ENCODE measurements around the gene SYT1.

The SYT1 gene

DNA sequence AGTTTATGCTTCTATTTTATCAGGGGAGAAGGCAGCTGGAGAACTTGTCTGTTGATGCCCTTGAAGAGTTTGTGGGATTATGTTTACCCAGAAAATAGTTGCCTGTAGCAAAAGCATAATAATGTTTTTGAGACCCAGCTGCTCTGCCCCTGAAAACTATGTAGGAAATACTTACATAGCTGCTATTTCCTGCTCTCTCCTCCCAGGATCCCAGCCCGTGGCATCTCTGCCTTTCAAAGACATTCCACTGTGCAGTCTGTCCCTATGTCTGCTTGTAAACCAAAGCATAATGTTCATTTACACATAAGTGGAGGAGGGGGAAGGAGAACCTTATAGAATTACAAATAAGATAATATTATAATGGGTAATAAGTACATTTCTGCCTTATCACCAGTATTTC lies 198.7 kb downstream of the SYT1 start:
- no peak for DNase-seq

DNA sequence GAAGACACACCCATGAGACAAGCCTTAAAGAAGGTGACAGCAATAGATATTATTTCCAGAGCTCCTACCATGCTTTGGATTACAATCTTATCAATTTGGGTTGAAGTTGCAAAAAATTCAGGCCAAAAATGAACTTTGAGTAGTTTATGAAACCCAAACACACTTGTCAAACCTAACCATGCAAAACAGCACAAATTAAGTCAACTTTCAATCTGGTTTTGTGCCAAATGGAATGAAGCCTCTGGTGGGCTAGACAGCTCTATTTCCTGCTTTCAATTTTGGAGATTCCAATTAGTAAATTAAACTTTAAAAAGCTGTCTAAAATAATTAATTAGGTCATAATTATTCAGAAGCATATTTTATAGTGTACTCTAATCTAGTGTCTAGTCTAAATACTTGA lies 203.4 kb downstream of the SYT1 start:
- no peak for DNase-seq

DNA sequence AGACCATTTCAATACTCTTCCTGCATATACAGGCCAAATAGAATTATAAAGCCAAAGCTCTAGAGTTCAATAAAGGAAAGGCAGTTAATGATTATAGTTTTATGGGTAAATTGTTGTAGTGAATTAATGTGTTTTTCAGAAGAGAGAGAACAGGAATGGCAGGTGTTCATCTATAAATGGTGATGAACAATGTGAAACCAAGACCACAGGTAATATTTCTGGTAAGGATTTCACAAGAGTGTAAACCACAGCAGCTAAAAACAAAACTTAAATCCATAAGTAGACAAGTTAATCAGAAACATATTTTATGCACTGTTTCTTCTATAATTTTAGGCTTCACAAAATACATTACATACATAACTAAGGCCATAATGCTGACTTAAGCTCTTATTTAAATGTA lies 204.4 kb downstream of the SYT1 start:
- no peak for DNase-seq

DNA sequence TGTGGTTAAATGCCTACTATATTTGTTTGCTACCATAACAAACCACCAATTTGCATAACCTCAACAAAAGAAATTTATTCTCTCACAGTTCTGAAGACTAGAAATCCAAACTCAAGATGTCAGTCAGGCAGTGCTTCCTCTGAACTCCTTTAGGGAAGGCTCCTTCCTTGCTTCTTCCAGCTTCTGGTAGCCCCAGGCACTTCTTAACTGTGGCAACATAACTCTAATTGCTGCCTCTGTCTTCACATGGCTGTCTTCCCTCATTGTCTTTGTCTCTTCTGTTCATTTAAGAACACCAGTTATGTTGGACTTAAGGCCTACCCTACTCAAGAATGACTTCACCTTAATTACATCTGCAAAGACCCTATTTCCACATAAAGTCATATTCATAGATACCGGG lies 206.9 kb downstream of the SYT1 start:
- DNase-seq, result no peak

DNA sequence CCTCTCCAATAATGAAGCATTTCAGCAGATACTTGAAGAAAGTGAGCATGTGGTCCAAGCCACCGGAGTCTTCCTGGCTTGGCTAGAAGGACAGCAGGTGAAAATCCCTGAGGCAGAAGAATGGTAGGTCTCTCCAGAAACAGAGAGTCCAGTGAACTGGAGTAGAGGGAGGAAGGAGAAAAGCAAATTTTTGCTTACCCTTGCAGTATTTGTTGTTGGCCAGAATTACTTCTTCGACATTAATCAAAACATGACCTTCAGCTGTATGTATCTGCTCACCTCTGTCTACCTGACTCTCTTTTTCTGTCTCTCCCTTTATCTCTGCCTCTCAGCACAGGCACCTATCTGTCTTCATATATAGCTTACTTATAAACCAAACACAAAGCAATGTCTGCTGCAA lies 208.9 kb downstream of the SYT1 start:
- no peak for DNase-seq

DNA sequence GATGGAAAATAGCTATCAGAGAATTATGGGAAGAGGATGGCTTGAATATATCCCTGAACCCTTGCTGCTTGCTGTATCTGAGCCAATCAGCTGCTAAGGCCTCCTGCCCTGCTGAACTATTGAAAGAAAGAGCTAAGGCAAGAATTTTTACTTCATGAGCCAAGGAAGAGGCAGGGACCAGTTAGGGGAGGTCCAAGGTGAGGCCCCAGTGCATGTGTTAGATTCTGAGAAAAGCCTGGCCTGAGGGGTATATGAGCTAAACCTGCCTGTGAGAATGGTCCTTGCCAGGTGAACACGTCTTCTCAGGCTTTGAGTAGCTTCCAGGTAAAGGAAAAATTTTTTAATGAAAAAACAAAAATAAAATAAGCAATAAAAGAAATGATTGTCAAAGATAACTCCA lies 218.0 kb downstream of the SYT1 start:
- DNase-seq, result no peak

DNA sequence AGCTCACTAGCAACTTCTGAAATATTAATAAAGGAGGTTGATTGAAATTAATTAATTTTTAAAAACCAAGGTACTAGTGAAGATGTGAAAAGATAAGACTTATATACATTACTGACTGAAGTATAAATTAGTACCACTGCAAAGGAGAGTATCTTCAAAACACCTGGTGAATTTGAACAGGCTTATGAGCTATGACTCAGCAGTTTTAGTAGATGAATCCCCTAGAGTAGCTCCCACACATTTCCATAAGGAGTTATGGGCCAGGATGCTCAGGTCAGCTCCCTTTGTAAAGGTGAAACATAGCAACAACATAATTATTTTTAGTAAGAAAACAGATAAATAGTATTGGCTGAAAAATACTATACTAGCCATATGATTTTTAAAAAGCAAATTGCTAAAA lies 218.6 kb downstream of the SYT1 start:
- DNase-seq, result no peak

DNA sequence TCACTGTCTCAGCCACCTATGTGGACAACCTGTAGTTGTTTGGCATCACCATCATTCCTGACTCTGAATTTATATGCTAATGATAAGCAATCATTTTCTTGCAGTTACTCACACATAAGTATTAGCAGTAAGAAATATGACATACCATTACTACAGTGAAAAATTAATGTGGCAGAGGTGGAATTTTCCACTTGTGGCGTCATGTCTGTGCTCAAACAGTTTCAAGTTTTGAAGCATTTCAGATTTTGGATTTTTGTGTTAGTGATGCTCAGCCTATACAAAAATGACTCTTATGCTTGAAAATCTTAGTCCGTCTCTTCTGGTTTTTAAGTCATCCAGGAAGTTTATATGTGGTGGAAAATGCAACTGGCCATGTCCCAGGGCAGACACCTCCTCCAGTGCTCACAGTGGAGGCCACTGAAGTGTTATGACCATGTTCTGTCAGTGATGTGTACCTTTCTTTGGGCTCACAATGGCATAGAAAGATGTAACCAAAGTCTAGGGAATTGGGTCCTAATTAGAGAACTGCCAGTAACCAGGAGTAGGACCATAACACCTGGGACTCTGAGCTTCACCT lies 220.6 kb downstream of the SYT1 start:
- DNase-seq, result no peak

DNA sequence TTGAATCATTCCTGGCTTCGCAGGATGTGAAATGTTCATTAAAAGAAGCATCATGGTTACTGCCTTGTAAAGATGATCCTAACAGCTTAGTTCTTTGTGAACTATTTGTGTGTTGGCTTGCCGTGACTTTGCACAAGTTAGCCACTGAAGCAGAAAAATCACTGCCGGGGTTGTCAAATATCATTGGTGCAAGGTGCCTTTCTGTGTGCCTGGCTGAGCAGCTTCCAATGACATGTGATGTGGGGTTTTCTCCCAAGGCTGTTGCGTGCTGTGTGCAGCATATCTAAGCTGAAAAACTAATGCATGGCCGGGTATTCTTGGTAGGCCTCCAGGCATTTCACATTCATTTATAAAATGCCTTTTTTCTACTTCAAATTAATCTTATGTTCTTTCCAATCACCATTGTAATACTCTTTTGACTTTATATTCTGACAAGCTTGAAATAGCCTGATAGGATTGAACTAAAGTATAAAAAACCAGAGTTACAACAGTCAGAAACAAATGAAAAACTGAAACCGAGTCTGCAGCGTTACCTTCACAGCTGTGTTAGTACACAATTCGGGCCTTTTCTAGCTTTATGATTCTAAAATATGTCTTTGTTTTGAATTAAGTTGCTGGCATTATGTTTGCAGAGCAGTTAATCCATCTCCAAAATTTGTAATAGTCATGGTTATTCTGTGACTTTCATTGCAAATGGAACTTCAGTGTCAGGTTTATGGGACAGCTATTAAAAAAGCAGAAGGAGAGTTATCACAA lies 222.1 kb downstream of the SYT1 start:
- no peak for DNase-seq

DNA sequence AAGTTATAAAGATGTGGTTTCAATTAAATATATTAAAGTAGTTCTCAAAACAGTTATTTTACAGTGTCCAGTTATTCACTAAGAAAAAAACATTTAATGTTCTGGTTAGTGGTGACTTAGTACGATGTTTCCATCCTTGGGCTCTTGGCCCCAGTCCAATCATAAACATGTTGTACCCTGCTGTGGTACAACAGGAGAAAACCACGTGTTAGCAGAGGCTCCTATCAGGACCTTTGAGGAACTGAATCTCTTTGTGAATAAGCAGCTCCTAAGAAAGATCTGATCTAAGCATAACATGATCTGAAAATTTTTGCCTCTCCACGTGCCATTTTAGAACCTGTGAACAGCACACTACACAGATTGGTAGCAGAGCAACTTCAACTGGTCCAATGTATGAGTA lies 234.0 kb downstream of the SYT1 start:
- DNase-seq, result no peak

DNA sequence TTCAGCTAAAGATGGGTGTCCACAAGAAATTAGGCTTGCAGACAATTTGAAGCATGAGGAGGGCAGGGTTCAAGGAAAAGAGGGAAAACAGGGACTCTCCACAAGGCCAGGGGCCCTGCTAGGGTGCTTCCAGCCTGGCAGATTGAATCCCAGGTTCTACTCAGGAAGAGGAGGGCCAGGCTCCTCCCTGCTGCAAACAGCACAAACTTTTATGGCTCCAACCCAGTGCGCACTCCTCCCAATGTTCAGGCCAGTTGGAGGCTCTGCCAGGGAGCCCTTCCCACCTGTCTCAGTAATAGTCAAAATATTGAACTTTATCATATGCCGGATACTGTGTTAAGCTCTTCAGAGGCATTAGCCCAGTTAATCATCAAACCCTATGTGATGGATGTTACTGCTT lies 244.4 kb downstream of the SYT1 start:
- no peak for DNase-seq

DNA sequence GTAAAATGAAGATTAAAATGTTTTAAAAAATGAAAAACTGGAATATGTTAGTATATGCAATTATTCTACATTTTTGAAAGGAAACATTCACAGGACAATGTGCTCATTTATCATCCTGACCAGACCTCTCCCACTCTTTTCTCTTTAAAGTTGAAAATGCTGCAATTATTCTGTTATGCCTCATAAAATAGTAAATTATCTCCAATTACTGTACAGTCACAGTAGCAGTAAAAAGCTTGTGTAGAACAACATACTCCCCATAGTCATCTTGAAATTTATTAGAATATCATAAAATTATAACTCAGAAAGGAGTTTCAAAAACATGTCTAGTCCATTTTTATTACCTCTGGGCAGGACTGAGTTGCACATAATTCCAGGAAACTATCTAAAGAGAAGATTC lies 250.3 kb downstream of the SYT1 start:
- no peak for DNase-seq

DNA sequence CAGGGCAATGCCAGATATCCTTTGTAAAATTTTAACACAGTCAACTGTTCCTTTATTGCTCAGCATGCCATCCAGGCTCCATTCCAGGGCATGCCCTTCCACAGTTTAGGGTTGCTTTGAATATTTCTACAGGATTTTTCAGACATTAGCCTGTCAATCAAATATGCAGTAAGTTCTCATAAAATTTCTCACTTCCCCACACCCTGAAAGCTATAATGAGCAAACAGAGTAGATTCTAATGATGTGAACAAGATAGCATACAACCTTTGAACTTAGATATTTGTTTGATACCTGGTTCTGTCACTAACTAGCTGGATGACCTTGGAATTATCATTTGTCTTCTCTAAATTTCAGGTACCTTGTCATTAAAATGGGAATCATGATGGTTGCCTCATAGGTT lies 251.2 kb downstream of the SYT1 start:
- DNase-seq, result no peak

DNA sequence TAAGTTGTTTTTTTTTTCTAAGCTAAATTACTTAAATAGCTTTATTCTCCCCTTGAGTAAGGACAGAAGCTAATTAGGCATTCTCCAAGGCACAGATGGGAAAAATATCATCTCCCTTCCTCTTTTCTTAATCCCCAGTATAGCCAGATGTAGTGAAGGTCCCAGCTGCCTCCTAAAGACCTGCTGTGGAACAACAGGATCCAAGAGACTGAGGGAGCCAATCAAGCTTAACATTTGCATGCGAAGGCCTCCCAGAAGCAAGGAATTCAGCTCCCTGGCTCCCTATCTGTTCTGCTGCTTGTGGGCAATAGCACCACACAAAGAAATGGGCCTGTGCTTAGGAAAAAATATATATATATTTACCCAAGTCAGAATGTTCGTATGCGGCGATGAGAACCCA lies 255.2 kb downstream of the SYT1 start:
- no peak for DNase-seq

DNA sequence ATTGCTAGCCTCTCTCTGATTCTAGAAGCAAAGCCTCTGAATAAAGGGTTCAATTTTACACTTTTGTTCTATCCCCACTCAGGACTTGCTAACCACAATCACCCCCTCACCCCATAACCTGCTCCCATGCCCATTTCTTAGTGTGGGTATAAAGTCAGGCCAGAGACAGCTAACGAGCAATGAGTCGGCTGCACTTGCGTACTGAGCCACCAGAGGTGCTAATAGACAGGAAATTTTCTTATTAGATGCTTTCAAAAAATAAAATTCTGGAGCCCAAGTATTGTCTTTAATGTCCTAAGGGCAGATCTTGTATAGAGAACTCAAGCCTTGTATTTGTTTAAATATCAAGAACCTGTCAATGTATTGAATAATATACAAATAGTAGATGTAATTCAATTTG lies 256.9 kb downstream of the SYT1 start:
- no peak for DNase-seq

DNA sequence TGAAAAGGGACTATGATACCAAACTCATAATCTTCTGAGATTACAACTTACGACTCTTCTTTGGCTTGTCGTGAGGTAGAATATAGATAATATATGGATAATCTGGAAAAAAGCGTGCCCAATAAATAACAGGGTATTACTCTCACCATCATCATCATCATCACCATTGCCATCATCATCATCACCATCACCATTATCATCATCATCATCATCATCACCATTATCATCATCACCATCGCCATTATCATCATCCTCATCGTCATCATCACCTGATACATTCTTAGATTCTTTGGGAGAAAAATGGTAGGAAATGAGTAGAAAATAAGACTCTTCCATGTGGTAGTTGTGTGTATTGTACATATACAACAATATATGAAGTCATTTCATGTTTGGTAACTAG lies 259.8 kb downstream of the SYT1 start:
- no peak for DNase-seq

DNA sequence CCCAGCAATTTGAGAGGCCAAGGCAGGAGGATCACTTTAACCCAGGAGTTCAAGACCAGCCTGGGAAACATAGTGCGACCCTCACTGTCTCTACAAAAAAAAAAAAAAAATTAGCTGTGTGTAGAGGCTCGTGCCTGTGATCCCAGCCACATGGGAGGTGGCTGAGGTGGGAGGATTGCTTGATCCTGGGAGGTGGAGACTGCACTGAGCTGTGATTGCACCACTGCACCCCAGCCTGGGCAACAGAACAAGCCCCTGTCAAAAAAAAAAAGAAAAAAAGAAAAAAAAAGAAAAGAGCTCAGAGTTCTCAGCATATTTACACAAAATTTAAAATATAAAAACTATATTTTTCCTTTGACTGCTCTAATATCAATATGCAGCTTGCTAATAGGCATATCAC lies 260.8 kb downstream of the SYT1 start:
- DNase-seq, result no peak

DNA sequence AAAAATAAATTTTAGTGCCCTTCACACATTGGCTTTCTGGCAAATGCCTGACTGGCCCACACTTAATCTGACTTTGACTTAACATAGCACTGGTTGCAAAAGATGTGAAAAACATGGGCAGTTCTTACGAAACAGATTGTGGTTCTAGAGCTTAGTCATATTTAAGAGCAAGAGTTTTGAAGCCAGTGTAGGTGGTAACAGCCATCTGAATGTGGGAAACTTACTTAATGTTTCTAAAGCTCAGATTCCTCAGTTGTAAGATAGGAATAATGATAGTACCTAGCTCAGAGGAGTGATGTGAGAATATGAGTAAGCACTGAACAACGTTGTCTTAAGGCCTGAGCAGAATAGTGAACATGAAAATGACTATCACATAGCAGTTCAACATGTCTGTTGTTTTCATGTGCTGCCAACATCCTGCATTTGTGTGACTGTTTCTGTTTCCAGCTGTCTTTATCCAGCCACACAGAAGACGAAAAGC lies 262.7 kb downstream of the SYT1 start:
- no peak for DNase-seq

DNA sequence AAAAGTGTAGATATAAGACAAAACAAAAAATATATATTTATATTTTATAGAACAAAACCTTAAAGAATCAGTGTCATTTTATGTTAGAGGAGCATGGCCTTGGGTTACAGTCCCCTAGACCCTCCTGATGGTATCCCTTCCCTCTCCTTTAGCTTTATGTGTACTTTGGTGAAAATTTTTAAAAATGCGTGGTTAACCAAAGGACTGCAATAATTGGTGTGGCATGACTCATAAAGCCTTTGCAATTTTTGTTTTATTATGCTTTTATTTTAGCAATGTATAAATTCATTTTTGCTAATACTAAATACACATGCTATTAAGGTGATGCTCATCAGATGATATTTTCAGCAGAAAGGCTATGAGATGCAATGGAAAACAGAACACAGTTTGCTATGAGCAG lies 264.4 kb downstream of the SYT1 start:
- no peak for DNase-seq

DNA sequence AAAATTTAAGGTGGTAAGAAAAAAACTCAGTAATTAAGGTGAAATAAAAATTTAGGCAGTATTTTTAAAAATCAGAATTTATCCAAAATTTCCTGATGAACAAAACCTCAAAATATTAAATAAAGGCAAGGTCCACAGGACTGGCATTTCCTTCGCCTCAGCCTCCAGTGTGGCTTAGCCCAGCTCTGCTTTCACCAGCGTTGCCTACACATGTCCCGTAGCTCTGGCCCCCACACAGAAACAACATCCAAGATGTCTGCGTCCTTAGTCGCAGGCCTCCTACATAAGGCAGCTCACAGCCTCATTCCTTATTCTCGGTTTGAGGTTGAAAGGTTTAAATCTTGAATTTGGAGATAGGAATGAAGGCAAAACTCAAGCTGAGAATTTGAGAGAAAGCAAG lies 274.3 kb downstream of the SYT1 start:
- DNase-seq, result no peak

DNA sequence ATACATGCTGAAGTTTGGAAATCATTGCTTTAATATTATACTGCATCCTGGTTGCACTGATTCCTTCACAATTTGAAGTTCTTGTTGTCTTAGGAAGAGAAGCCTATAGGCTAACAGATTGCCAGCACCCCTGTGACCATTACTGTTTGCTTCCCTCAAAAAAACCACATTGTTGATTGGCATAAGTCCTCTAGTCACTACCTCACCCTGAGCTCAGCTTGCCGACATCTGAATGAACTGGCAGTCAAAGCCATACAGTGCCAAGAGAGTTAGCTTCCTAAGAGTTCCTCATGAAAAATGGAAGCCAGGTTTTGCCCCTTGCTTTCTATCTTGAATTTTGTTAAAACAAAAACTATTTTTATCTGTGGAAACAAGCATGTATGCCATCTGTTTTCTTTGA lies 276.1 kb downstream of the SYT1 start:
- no peak for DNase-seq

DNA sequence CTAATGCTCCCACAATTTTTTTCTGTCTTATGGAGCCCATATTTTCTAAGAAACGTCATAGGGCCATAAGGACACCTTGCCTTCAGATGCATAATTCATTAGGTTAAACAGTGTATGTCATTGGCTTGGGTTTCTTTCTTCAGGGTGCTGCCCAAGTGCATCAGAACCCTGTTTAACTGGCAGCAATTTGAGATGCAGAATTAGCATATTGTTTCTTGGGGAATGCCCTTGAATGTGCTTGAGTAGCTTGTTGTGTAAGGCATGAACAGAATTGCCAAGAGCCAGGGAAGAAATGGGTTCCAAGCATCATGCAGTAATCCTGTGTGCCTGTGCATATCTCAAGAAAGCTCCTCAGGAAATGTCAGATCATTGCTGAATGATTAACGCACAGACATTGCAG lies 277.2 kb downstream of the SYT1 start:
- DNase-seq, result no peak

DNA sequence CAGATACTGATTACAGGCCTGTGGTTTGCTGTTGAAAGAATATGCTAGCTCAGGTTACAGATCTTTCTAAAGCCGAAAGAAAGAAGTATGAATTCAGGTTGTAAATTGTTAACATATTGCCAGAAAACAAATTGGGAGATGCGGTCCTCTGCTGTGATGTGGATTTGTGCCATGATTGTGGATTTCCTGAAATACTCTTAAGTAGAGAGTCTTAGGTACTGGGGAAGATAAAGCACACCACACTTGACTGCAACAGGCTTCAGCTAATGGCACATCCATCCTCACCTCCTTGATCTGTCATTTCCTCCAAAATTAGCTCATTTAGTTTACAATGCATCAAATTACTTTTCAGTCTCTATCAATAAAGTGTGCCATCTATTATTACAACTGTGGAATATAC lies 279.2 kb downstream of the SYT1 start:
- DNase-seq, result no peak

DNA sequence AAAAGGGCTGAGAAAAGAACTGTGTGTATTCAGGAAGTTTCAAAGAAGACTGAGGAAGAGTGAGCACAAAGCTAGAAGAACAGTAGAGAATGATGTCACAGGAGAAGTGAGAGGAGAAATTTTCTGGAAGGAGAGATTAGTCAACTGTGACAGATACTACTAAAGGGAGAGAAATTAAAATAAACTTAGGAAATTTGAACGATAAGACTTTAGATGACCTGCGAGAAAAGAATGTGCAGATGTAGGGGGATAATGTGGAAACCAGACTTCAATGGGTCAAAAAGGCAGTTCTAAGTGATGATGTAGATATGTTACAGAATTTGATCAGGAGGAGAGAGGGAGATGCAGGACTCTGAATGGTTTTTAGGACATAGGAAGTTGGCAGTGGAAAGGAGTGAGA lies 287.4 kb downstream of the SYT1 start:
- DNase-seq, result no peak

DNA sequence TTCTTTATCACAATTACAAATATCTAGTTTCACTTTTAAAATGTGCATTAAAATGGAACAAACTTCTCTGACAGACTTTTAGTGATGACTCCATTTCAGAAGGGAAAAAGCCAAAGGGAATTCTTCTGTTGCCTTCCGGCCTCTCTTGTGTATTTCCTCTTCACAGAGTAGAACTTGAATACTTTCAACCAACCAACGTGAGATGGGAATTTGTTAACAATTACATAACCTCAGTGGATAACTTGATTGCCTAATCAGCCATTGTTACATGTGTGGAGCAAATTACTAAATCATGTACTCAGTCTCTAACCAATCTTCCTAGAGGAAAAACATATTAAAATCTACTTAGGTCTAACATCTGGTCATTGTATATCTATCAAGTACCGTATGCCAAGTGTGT lies 291.1 kb downstream of the SYT1 start:
- no peak for DNase-seq
